Activated T-cell treated with anti-CD3 and anti-CD28 coated beads for 24 hours (primary cell): ENCODE measurements around the gene TBL3.
A peak's percentile ranks its signal among the peaks of the same experiment; 100 is the strongest.
"Not testable (repeated sequence)": the region's sequence is repeated elsewhere in the genome, so short reads cannot be mapped to it uniquely, and the experiment has no call there.

Experiments used
- DNase-seq: peaks from one replicate; pipeline ENCODE4 v3.0.0-alpha.2; 2020; ENCODE audit warnings: low read depth

TBL3 gene

GRCh38 chr16:1971796-1972489, at the start of gene TBL3:
Gene TBL3 (plus strand): TSS chr16:1972053. CDS start chr16:1972165, 112 bp downstream.
- DNase-seq: peak; percentile 95

GRCh38 chr16:1922357-1922756, 49.5 kb upstream of the TBL3 start:
- no peak for DNase-seq

- no peak for DNase-seq
Measured at GRCh38 chr16:1923299-1924034, 48.4 kb upstream of the TBL3 start.

- no peak for DNase-seq
Measured at GRCh38 chr16:1924095-1924494, 47.8 kb upstream of the TBL3 start.

- DNase-seq: no peak
Measured at GRCh38 chr16:1926271-1926670, 45.6 kb upstream of the TBL3 start.

GRCh38 chr16:1929105-1929504, 42.7 kb upstream of the TBL3 start:
- DNase-seq: no peak

GRCh38 chr16:1929578-1930337, 42.1 kb upstream of the TBL3 start:
- DNase-seq: peak; percentile 91

GRCh38 chr16:1930338-1930720, 41.5 kb upstream of the TBL3 start:
- DNase-seq: no peak

- DNase-seq: no peak
Measured at GRCh38 chr16:1932050-1933028, 39.5 kb upstream of the TBL3 start.

GRCh38 chr16:1933097-1933661, 38.7 kb upstream of the TBL3 start:
- no peak for DNase-seq

- no peak for DNase-seq
Measured at GRCh38 chr16:1936945-1937479, 34.8 kb upstream of the TBL3 start.

- DNase-seq: no peak
Measured at GRCh38 chr16:1938316-1938715, 33.5 kb upstream of the TBL3 start.

- no peak for DNase-seq
Measured at GRCh38 chr16:1938910-1939309, 32.9 kb upstream of the TBL3 start.

- not testable (repeated sequence) for DNase-seq
Measured at GRCh38 chr16:1939833-1940232, 32.0 kb upstream of the TBL3 start.

GRCh38 chr16:1940273-1941161, 31.3 kb upstream of the TBL3 start:
- no peak for DNase-seq

- no peak for DNase-seq
Measured at GRCh38 chr16:1941162-1942046, 30.4 kb upstream of the TBL3 start.

- no peak for DNase-seq
Measured at GRCh38 chr16:1942047-1942809, 29.6 kb upstream of the TBL3 start.
